GM18868 (cell line): Measurements from ENCODE around the gene AMOTL1.

Experiments used
- ATAC-seq: cut with Tn5 transposase; IDR thresholded peaks from one replicate; pipeline ENCODE4 v1.9.1; 2021; ENCODE audit warnings: mild to moderate bottlenecking, moderate library complexity; ENCODE audit not compliant: unreplicated experiment

Gene AMOTL1, protein sequence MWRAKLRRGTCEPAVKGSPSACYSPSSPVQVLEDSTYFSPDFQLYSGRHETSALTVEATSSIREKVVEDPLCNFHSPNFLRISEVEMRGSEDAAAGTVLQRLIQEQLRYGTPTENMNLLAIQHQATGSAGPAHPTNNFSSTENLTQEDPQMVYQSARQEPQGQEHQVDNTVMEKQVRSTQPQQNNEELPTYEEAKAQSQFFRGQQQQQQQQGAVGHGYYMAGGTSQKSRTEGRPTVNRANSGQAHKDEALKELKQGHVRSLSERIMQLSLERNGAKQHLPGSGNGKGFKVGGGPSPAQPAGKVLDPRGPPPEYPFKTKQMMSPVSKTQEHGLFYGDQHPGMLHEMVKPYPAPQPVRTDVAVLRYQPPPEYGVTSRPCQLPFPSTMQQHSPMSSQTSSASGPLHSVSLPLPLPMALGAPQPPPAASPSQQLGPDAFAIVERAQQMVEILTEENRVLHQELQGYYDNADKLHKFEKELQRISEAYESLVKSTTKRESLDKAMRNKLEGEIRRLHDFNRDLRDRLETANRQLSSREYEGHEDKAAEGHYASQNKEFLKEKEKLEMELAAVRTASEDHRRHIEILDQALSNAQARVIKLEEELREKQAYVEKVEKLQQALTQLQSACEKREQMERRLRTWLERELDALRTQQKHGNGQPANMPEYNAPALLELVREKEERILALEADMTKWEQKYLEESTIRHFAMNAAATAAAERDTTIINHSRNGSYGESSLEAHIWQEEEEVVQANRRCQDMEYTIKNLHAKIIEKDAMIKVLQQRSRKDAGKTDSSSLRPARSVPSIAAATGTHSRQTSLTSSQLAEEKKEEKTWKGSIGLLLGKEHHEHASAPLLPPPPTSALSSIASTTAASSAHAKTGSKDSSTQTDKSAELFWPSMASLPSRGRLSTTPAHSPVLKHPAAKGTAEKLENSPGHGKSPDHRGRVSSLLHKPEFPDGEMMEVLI

DNA sequence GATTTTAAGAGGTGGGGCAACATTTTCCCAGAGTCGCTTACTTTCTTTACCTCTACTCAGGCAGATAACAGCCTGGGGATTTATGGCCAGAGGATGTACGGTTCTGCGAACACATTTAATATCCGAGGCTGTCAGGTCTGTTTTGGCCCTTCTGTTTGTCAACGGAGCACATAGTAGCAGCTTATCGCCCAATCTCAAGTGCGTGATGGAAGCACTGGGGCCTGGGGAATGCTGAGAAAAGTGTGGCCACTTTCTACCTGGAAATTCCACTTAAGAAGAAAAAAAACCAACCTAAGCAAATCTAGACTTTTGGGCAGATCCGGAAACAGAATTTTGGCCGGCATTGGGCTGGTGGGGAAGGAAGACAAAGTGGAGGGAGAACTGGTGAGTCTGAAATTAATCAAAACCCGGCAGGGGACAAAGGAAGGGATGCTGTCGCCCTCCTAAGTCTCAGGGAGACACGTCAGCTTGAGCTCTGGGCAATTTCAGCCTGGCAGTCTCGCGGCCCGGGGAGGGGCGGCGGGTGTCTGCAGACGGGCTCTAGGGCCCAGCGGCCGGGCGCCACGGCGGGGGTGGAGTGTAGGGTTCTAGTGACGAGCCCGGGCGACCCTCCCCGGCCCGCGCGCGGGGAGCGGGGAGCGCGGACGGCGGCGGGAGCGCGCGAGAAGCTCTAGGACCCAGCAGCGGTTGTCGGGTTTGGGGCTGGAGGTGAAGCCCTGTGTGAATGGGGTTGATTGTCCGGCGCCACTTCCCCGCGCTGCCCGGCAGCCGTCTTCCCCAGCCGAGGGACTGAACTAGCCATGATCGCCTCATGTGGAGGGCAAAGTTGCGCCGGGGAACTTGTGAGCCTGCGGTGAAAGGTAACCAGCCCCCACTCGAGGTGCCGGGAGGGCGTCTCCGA is at the start of gene AMOTL1:
Gene AMOTL1 (plus strand): TSS at position 656 of the 901 bp plus-strand sequence. CDS start 156 bp downstream, at position 812.
- peak; percentile 90 for ATAC-seq

DNA sequence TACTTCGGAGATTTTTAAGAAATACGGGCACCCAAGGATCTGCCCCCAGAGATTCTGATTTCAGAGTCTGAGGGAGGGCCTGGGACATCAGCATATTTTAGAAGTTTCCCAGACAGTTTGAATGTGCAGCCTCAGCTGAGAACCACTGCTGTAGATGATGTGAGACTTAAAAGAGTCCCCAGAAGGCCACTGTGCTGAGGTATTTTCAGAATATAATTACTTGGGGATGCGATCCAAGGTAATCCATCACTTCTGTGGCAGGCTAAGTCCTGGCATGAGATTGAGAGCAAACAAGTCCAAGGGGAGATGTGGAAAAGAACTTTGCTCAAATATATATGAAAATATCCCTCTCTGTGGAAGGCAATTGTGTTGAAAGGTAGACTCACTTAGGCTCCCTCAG is 48.3 kb upstream of the AMOTL1 start:
- no peak for ATAC-seq

DNA sequence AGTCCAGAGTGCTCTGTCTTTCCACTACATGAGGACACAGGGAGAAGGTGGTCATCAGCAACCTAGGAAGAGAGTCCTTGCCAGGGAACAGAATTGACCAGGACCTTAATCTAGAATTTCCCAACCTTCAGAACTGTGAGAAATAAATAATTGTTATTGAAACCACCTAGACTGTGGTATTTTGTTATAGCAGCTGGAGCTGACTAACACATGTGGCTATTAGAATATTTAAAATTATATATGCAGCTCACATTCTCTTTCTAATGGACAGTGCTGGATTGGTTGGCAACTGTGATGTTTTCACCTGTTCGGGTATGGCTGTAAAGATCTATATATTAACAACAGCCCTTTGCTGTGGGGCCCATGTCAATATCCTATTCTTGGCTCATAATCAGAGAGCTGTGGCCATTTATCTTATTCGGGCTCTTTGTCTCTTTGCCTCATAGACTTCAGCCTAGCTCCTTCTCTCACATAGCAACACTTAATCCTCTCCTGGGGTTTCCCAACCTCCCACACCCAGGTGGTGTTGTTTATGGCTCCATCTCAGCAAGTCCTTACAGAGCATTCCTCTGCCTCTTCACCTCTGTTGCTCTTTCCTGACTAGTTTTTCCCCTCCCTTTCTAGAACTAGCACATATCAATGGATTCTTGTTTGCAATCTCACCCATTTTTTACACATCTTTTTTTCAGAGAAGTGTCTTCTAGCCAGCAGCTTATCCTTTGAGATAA is 46.4 kb upstream of the AMOTL1 start:
- ATAC-seq: no peak

DNA sequence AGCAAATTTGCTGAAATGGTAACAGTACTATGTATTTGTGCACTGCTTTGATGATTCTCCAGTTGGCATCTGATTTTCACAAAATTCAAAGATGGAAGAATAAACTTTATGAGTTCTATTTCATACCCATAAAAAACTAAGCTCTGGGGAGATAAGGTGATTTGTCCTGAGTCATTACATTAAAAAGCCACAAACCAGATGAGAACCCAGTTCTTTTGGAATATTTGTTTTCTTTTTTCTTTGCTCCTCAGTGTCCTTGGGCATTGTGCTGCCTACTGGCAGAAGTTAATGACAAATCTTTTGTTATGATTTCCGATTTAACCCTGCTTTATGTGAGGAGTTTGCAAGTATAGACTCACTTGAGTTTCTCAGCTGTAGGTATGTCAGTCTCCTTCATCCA is 45.4 kb upstream of the AMOTL1 start:
- no peak for ATAC-seq

DNA sequence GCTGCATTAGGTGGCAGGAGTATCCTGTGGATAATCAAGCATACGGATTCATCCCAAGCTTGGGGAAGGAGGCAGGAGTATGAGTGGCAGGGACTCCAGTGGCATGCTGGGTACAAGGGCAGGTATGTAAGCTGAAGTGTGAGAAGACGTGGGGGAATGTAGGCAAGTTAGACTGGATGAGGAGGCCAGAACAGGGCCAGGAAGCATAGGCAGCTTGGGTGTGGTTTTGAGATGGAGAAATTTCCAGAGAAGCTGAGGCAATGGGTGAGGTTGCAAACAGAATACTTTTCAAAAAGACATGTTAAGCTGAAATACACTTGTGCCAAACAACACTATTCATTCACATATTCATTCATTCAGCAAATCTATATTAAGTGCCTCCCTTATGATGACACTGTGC is 43.1 kb upstream of the AMOTL1 start:
- ATAC-seq: no peak

DNA sequence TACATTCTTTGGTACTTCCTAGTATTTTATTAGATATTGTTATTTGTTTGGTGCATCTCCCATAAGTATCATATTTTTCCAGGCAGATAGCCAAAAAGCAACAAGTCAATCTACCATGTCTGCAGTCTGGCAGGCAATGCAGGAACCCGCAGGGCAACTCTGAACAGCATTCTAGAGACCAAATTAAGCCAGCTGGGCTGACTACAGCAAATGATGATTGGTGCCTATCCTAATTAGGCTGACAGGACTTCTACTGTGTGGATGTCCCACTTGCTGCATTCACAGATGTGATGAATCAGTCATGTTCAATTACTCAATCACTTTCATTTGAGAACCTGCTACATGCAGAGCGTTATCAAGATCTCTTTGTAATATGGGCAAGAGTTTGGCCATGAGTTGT is 40.3 kb upstream of the AMOTL1 start:
- ATAC-seq: no peak

DNA sequence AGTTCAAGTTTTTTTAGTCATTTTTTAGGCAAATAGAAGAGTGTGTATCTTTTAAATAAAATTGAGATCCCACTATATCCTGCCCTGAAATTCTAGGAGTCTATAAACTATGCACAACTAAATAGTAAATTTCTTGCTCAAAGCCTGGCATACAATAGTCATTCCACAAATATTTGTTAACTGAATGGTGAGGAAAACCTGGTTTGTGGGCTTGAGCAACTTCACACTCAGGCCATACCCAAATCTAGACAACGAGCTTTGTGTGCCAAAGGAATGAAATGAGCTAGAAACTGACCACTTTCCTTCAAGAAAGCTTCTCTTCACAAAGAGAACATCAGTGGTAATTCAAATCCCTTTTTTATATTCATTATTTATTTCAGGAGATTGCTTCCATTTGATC is 39.6 kb upstream of the AMOTL1 start:
- no peak for ATAC-seq

DNA sequence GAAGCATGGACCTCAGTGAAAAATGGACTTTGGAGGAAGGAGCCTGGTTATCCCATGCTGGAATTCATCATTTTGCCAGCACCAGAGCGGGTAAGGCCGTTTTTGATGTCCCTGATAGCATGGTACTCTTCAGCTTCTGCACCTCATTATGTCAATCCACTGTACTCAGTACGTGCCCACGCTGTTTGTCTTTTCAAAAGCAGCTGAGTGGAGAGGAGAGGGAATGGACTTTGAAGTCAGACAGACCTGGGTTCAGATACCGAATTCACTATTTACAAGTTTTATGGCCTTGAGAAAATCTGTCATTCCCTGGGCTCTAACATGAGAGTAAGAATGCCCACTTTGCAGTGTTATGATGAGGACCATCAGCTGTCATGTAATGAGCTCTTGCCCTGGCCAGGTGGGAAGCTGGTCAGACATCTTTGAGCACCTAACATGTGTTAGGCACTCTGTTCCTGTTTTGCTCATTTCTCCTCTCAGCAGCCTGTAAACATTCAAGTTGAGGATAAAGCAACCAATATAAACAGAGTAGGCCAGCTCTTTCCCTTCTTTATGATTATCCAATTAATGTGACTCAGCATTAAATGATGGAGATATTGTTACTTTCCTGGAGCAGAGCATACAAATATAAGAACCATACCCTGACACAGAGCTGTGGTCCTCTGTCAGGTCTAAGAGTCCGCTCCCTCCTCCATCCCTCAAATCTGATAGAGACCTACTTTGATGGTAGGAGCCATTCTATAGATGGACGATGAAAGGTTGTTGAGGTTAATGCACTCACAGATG is 39.0 kb upstream of the AMOTL1 start:
- no peak for ATAC-seq

DNA sequence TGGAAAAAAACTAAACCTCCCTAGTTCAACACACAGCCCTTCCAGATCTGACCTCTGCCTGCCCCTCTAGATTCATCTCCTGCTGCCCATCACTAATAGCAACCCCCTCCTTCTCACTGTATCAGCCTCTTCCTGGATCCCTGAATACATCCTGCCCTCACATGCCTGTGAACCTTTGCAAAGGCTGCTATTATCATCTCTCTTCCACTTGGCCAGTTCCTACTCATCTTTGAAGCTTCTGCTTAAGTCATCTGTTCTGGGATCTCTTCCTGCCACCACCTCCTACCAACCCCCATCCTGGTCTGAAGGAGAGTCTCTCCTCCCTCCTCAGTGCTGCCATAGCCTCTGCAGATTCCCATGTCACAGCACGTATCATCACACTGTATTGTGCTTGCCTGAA is 38.0 kb upstream of the AMOTL1 start:
- no peak for ATAC-seq

DNA sequence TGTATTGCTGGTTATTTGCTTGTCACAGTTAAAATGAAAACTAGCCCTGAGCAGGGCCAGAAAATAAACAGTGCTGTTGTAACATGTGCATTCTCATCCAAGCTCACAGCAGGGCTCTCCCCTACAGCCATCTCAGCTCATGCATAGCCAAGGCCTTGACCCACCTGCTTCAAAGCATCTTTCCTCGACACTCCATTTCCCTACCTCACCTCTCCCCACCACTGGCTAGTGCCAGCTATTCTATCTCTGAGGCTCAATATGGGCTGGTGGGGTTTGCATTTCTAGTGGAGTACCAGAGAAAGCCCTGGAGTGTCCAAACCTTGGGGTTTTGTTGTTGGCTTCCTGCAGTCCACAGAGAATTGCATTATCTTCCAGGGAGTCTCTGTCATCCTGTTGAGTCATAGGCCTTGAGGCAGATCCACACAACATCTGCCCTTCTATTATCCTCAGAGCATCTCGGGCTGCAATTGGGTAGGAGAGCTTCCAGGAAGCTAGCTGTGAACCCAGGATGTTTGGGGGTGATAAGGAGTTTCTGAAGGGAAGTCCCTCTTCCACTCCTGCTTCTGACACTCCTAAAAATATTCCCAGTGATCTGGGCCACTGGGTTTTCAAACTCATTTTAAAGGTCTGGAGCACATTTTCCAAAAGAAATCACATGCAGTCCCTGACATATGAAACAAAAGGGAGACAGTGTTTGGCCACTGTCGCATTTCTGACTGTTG is 36.1 kb upstream of the AMOTL1 start:
- ATAC-seq: no peak

DNA sequence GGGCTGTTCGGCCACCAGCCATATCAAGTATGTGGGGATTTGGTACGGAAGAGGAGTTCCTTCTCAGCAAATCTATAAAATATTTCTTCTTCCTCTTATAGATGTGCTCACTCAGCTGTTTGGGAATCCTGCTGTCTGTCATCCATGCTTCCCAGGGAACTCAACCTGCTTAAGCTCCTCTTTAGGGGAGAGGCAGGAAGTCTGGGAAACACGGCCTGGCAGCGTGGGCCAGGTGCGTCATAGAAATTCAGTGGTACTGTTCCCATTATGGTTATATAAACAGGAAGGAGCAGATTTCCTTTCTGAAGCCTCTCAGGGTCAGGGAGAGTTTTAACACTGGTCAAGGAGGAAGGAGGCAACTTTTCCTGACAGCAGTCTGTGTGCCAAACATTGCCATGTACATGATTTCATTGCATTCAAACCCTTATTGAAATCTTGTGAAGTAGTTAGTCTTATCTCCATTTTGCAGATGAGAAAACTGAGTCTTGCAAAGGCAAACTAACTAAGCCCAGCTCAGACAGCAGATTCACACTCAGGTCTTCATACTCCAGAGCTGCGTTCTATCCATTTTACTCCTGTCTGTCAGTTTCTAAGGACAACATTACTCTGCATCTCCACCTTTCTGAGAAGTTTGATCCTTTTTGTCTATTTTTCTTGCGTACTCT is 35.4 kb upstream of the AMOTL1 start:
- no peak for ATAC-seq

DNA sequence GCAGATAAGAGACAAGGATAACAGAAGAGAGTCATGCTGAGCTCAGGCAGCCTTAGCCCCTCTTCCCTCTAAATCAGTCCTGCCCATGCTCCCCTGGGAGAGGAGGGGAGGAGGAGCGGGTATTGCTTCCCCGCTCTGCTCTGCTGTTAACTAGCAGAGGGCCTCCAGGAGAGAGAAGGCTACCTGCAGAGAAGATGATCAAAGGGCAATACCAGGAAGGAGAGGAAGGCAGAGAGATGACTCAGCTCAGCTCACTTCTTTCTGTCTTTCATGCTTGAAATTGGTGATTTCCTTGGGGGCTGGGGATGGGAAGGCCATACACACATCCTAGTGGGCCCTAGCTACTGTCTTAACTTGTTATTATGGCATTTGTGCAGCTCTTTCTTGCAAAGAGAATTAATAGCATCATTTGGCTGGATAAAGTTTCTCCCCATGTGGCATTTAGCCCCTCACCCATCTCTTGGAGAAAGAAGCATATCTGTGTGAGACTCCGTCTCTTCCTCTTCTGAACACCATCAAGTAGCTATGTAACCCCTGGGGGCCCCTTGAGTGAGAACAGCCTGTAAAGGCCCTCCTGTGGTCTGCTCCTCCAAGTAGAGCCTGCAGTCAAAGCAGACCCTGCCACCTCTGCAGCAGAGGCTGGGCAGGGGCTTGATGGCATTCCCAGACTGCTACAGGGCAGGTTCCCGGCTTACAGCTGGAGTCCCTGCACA is 33.4 kb upstream of the AMOTL1 start:
- peak; percentile 59 for ATAC-seq

DNA sequence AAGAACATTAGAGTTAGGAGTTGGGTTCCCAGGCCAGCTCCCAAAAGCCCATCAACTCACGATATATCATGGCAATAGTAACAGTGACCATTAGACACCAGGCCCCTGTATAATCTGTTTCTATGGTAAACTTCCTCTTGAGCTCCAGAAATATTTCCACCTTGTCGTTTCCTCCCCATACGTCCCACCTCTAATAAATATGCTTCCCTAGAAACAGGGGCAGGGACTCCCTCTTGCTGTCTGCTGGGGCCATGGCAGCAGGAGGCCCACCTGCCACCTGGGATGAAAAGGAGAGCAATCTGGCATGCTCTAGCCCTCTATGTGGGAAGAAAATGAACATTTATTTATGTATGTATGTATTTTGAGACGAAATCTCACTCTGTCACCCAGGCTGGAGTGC is 32.2 kb upstream of the AMOTL1 start:
- no peak for ATAC-seq

DNA sequence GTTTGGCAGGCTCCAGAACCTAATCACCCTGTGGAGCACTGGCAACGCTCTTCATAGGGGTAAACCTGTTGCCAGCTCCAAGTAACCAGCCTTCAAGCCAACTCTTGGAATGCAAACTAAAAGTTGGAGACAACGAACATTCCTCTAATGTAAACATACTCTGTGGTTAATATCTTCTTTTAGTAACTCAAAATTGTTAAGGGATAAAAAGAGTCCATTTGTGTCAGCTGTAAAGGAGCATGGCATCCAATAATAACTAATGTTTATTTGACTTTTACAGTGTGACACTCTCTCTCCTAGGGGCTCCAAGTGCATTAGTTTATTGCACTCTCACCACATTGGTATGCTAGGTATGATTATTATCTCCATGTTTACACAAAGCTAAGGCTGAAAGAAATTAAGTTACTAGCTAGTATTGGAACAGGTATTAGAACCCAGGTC is 31.0 kb upstream of the AMOTL1 start:
- no peak for ATAC-seq

DNA sequence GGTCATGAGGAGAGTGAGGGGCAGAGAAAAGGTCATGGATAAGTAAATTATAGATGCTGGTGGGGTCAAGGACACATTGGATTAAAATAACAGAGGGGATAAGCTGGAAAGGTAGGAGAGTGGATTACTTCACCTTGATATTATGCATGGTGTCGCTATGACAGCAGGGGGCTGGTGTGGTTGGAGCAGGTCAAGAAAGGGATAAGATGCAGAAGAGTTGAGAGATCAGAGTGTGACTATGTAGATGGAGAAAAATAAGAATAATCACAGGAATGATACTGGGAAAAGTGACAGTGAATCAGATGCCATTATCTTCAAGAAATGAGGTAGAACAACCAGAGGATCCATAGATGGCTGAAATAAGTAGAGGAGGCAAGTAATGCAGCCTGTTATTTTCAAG is 29.4 kb upstream of the AMOTL1 start:
- ATAC-seq: no peak

DNA sequence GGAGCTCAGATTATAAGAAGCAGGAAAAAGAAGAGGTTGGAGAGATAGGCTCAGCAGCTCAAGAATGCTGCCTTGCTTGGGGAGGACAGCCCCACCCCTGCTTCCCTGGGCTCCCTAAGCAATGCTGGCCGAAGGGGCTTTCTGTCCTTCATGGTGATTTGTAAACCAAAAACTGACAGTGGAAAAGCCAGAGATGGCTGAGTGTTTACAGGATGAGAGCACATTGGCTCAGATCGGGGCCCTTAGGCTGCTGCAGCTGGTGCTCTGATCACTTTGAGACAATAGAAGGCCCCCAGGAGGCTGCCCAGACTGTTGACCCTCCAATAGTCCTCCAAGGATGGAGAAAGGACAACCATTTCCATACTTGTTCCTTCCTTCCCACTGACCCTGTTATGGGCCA is 28.8 kb upstream of the AMOTL1 start:
- no peak for ATAC-seq
